ENCODE data around the gene BMS1.

DNA sequence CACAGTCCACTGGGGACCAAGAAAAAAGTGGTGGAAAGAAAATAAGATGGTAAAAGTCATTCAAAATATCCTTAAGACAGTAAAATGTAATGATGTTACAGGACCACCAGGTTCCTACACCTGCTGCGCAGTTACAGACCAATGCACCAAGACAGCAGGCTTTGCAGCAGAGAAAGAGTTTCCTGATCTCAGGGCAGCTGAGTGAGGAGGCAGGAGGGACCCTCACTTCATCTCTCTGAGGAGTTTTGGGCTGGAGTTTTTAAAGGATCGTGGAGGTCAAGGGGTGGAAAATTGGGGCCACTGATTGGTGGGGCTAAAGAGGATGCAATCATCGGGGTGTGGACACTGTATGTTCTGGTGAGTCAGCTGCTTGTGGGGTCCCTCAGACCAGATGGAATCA is 100.0 kb downstream of the BMS1 start:
- TF ChIP-seq, protein P1, sequence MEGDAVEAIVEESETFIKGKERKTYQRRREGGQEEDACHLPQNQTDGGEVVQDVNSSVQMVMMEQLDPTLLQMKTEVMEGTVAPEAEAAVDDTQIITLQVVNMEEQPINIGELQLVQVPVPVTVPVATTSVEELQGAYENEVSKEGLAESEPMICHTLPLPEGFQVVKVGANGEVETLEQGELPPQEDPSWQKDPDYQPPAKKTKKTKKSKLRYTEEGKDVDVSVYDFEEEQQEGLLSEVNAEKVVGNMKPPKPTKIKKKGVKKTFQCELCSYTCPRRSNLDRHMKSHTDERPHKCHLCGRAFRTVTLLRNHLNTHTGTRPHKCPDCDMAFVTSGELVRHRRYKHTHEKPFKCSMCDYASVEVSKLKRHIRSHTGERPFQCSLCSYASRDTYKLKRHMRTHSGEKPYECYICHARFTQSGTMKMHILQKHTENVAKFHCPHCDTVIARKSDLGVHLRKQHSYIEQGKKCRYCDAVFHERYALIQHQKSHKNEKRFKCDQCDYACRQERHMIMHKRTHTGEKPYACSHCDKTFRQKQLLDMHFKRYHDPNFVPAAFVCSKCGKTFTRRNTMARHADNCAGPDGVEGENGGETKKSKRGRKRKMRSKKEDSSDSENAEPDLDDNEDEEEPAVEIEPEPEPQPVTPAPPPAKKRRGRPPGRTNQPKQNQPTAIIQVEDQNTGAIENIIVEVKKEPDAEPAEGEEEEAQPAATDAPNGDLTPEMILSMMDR (IDR thresholded peaks at IDR 0.05; ENCODE audit: insufficient read depth, low read length, poor library complexity, severe bottlenecking), result no peak
- TF ChIP-seq EZH2phosphoT487 (conservative IDR thresholded peaks at IDR 0.05; ENCODE audit: low read length), result no peak

All from SU-DHL-6 (cell line).